Measurements from ENCODE around the gene SAG.

DNA sequence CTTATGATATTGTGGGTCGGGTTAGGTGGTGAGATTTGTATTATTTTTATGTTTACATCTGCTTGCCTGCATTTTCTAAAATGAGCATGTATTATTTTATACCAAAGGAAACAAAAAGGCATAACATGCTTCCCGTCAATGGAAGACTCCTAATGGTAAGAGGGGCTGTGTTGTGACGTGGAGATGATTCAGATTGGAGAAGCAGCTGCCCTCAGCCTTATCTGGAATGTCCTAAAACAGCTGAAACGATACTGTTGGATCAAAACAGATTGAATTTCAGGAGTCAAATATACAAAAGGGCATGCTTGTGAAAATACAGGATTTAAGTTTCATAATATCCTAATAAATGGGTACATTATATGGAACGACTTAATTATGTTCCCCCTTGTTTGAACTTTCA, 65.7 kb downstream of the SAG start:
- TF ChIP-seq SIN3A (IDR thresholded peaks at IDR 0.05; ENCODE audit: borderline replicate concordance, low read depth, low read length) (no peak), CTCF (CRISPR knock-in tag; IDR thresholded peaks at IDR 0.05) (no peak)
- TF ChIP-seq, protein P1, sequence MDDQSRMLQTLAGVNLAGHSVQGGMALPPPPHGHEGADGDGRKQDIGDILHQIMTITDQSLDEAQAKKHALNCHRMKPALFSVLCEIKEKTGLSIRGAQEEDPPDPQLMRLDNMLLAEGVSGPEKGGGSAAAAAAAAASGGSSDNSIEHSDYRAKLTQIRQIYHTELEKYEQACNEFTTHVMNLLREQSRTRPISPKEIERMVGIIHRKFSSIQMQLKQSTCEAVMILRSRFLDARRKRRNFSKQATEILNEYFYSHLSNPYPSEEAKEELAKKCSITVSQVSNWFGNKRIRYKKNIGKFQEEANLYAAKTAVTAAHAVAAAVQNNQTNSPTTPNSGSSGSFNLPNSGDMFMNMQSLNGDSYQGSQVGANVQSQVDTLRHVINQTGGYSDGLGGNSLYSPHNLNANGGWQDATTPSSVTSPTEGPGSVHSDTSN (CRISPR knock-in tag; IDR thresholded peaks at IDR 0.05; ENCODE audit: borderline replicate concordance): no peak
